ENCODE data around the gene KAZN.

DNA sequence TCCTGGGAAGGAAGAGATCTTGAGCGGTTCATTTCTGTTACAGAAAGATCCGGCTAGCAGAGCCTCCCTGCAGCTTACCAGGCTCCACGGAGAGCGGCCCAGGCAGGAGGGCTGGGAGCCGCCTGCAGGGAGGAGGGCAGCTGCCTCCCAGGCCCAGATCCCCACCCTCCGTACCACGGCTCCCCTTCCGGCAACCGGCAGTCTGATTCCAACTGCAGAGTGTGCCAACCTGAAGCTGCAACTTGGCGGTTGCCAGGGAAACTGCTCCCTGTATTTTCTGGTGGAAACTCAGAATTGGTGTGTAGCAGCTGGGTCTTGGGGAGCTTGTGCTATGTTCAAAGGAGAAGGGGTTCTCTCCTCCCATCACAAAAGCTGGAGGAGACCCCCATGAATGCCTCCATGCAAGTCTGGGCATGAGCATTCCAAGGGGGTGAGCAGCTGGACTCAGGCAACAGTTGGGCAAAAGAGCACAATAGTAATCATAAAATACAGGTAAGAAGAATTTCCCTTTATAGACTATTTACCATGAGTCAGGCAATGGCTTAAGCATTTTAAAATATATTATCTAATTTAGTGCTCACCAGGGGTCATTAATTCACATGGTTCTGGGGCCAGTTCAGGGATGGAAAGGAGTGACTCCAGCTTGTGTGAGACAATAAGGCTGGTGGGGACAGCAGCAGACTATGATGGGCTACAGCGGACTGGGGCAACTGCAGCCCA, 46.1 kb upstream of the KAZN start:
- TF ChIP-seq, protein P1, sequence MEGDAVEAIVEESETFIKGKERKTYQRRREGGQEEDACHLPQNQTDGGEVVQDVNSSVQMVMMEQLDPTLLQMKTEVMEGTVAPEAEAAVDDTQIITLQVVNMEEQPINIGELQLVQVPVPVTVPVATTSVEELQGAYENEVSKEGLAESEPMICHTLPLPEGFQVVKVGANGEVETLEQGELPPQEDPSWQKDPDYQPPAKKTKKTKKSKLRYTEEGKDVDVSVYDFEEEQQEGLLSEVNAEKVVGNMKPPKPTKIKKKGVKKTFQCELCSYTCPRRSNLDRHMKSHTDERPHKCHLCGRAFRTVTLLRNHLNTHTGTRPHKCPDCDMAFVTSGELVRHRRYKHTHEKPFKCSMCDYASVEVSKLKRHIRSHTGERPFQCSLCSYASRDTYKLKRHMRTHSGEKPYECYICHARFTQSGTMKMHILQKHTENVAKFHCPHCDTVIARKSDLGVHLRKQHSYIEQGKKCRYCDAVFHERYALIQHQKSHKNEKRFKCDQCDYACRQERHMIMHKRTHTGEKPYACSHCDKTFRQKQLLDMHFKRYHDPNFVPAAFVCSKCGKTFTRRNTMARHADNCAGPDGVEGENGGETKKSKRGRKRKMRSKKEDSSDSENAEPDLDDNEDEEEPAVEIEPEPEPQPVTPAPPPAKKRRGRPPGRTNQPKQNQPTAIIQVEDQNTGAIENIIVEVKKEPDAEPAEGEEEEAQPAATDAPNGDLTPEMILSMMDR (IDR thresholded peaks at IDR 0.05) = no peak
- TF ChIP-seq POLR2A (IDR thresholded peaks at IDR 0.05) = no peak
